Fibroblast of lung (primary cell): Measurements from ENCODE around the gene TNP2. TPM values are rescaled to one million over a fixed set of nuclear protein-coding genes. Genes with fewer than 3 reads are reported as not detected.

ENCODE experiments used
- DNase-seq, 2 donors: peaks; one replicate each; pipeline versions ENCODE4 v3.0.0 to v3.0.0-alpha.2; 2010; ENCODE audit warnings: low read depth in 2 of 2
- H2AFZ ChIP-seq: 2 replicates; pipeline ENCODE4 v1.5.1; 2012; ENCODE audit warnings: low read length, control low read depth, inconsistent platforms
- H3K27ac ChIP-seq: 2 replicates; pipeline ENCODE4 v1.5.1; 2011; ENCODE audit warnings: low read length, control low read depth; ENCODE audit not compliant: insufficient read depth
- H3K27me3 ChIP-seq: 2 replicates; pipeline ENCODE4 v1.5.1; 2011; ENCODE audit warnings: mild to moderate bottlenecking, low read length; ENCODE audit not compliant: control insufficient read depth, insufficient read depth
- H3K36me3 ChIP-seq: 2 replicates; pipeline ENCODE4 v1.5.1; 2011; ENCODE audit warnings: low read length; ENCODE audit not compliant: control insufficient read depth, insufficient read depth
- H3K4me1 ChIP-seq: 2 replicates; pipeline ENCODE4 v1.5.1; 2011; ENCODE audit warnings: low read length; ENCODE audit not compliant: control insufficient read depth, insufficient read depth; ENCODE audit errors: extremely low read depth
- H3K4me2 ChIP-seq: 2 replicates; pipeline ENCODE4 v1.5.1; 2011; ENCODE audit warnings: low read length, control low read depth; ENCODE audit not compliant: insufficient read depth; ENCODE audit errors: extremely low read depth
- H3K4me3 ChIP-seq, 4 experiments: fragments of 200-600 bp in 1 of 4; sonication (generic) in 1 of 4; replicated peaks in 1 of 4; 2 replicates each; pipeline ENCODE4 v1.5.1; 2011 to 2016; ENCODE audit warnings: low read length in 4 of 4, low read depth in 3 of 4, mild to moderate bottlenecking in 3 of 4, control low read depth in 2 of 4, inconsistent platforms in 1 of 4, mixed read lengths in 1 of 4; ENCODE audit not compliant: insufficient read depth in 1 of 4; ENCODE audit errors: control extremely low read depth in 1 of 4
- H3K79me2 ChIP-seq: 2 replicates; pipeline ENCODE4 v1.5.1; 2012; ENCODE audit warnings: mild to moderate bottlenecking, low read length, inconsistent platforms; ENCODE audit not compliant: control insufficient read depth, insufficient read depth
- H3K9ac ChIP-seq: 2 replicates; pipeline ENCODE4 v1.5.1; 2011; ENCODE audit warnings: mild to moderate bottlenecking, low read length, control low read depth; ENCODE audit not compliant: insufficient read depth
- H3K9me3 ChIP-seq: 2 replicates; pipeline ENCODE4 v1.5.1; 2012; ENCODE audit warnings: low read depth, low read length; ENCODE audit not compliant: control insufficient read depth, insufficient read depth
- H4K20me1 ChIP-seq: 2 replicates; pipeline ENCODE4 v1.5.1; 2011; ENCODE audit warnings: low read length; ENCODE audit not compliant: control insufficient read depth, insufficient read depth; ENCODE audit errors: extremely low read depth
- CTCF ChIP-seq, 2 donors: IDR thresholded peaks in 1 of 2; conservative IDR thresholded peaks in 1 of 2; 1 replicate in 1 of 2; 2 replicates in 1 of 2; pipeline ENCODE4 v1.5.1; 2011 to 2012; ENCODE audit warnings: low read length in 2 of 2, control low read depth in 1 of 2, inconsistent platforms in 1 of 2, low read depth in 1 of 2, mild to moderate bottlenecking in 1 of 2
- EZH2 ChIP-seq: IDR thresholded peaks from 2 replicates; pipeline ENCODE4 v1.5.1; 2012; ENCODE audit warnings: low read length, control low read depth, mild to moderate bottlenecking; ENCODE audit errors: missing control alignments
- polyA plus RNA-seq, 2 donors: library from polyadenylated mRNA; depleted of rRNA in 1 of 2; stranded (reverse) in 1 of 2; unstranded in 1 of 2; fragments of >200 nt; gene quantifications; 2 replicates each; pipeline ENCODE4 v1.2.1, GENCODE V29; 2011 to 2012; ENCODE audit warnings: missing spikeins in 1 of 2
- total RNA-seq: library from RNA; depleted of rRNA; stranded (reverse); fragments of >200 nt; gene quantifications from 2 replicates; pipeline ENCODE4 v1.2.1, GENCODE V29; 2014

The TNP2 gene
- total and polyA plus RNA-seq, 2 donors (not counting 1 experiment from before 2014, with no cell fraction given) = not detected

- Histone ChIP-seq H3K27me3 (no peaks in the 10 kb centered on the region), H3K36me3 (no peaks in the 10 kb centered on the region), H2AFZ (no peak overlapping the region), H3K9me3 (no peaks in the 10 kb centered on the region), H3K4me3 (no peak overlapping the region), H3K79me2 (no peaks in the 10 kb centered on the region), H4K20me1 (no peaks in the 10 kb centered on the region), H3K4me1 (no peaks in the 10 kb centered on the region), H3K27ac (no peak overlapping the region), H3K9ac (no peak overlapping the region), H3K4me2 (no peak overlapping the region)
- DNase-seq = no peak
- no peak for TF ChIP-seq CTCF (conservative IDR thresholded peaks at IDR 0.05 in 1 of 2, IDR thresholded peaks at IDR 0.05 in 1 of 2; ENCODE audit: low read depth in 1 of 2, low read length in 2 of 2)
- no peak for TF ChIP-seq EZH2
These were observed 4.8 kb downstream of the TNP2 start for GRCh38 chr16:11264155-11264832.

GRCh38 chr16:11263737-11264136 is 5.4 kb downstream of the TNP2 start:
- Histone ChIP-seq H3K4me3 (no peak overlapping the region), H2AFZ (no peak overlapping the region)

GRCh38 chr16:11262915-11263314 is 6.2 kb downstream of the TNP2 start:
- Histone ChIP-seq H3K27ac (no peak overlapping the region), H3K4me1 (peaks cover 5% of the 10 kb centered on the region), H3K27me3 (no peaks in the 10 kb centered on the region), H3K9me3 (no peaks in the 10 kb centered on the region), H3K79me2 (no peaks in the 10 kb centered on the region), H3K4me2 (no peak overlapping the region), H2AFZ (no peak overlapping the region), H4K20me1 (no peaks in the 10 kb centered on the region), H3K4me3 (no peak overlapping the region), H3K36me3 (no peaks in the 10 kb centered on the region), H3K9ac (no peak overlapping the region)
- TF ChIP-seq EZH2 (no peak), CTCF (conservative IDR thresholded peaks at IDR 0.05 in 1 of 2, IDR thresholded peaks at IDR 0.05 in 1 of 2; ENCODE audit: low read depth in 1 of 2, low read length in 2 of 2) (no peak)
- DNase-seq = no peak

More at GRCh38 chr16:11263737-11264136, 5.4 kb downstream of the TNP2 start:
- no peak for TF ChIP-seq EZH2
- no peak for TF ChIP-seq CTCF (conservative IDR thresholded peaks at IDR 0.05 in 1 of 2, IDR thresholded peaks at IDR 0.05 in 1 of 2; ENCODE audit: low read depth in 1 of 2, low read length in 2 of 2)
- no peak overlapping the region for H3K27ac ChIP-seq
- no peaks in the 10 kb centered on the region for H4K20me1 ChIP-seq
- H3K27me3 ChIP-seq = no peaks in the 10 kb centered on the region
- DNase-seq = no peak
- no peaks in the 10 kb centered on the region for H3K9me3 ChIP-seq
- H3K4me1 ChIP-seq = peaks cover 5% of the 10 kb centered on the region
- no peak overlapping the region for H3K9ac ChIP-seq
- H3K36me3 ChIP-seq = no peaks in the 10 kb centered on the region
- no peaks in the 10 kb centered on the region for H3K79me2 ChIP-seq
- no peak overlapping the region for H3K4me2 ChIP-seq
